ENCODE data around the gene IPO7.

Gene IPO7

DNA sequence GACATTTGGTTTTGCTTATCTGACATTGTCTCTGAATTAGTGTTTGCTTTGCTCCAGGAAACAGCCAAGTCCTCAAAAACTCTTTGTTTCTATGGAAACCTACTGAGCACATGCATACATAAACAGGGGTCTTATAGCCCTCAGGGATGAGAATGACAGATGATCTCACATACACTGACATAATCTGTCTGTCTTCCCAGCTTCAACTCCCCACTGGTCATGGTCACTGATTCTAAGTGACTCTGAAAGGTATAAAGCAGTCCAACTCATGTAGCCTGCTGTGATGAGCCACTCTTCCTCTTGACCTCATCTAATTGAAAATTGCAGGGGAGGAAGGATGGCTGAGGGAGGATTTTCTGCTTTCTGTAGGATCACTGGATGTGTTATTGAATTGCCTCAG, 89.0 kb downstream of the IPO7 start:
- no peak for DNase-seq (ENCODE audit: low read depth)
- no peak overlapping the region for H3K4me3 ChIP-seq (ENCODE audit: low read length)
- TF ChIP-seq, protein P1, sequence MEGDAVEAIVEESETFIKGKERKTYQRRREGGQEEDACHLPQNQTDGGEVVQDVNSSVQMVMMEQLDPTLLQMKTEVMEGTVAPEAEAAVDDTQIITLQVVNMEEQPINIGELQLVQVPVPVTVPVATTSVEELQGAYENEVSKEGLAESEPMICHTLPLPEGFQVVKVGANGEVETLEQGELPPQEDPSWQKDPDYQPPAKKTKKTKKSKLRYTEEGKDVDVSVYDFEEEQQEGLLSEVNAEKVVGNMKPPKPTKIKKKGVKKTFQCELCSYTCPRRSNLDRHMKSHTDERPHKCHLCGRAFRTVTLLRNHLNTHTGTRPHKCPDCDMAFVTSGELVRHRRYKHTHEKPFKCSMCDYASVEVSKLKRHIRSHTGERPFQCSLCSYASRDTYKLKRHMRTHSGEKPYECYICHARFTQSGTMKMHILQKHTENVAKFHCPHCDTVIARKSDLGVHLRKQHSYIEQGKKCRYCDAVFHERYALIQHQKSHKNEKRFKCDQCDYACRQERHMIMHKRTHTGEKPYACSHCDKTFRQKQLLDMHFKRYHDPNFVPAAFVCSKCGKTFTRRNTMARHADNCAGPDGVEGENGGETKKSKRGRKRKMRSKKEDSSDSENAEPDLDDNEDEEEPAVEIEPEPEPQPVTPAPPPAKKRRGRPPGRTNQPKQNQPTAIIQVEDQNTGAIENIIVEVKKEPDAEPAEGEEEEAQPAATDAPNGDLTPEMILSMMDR (conservative IDR thresholded peaks at IDR 0.05; ENCODE audit: low read depth, low read length): no peak

GRCh38 chr11:9479899-9480298, 95.4 kb downstream of the IPO7 start:
- no peak overlapping the region for H3K4me3 ChIP-seq (ENCODE audit: low read length)
- TF ChIP-seq, protein P1 (conservative IDR thresholded peaks at IDR 0.05; ENCODE audit: low read depth, low read length): no peak
- DNase-seq (ENCODE audit: low read depth): no peak

GRCh38 chr11:9489080-9489765, 104.8 kb downstream of the IPO7 start:
- DNase-seq (ENCODE audit: low read depth): peak; percentile 9
- TF ChIP-seq, protein P1 (conservative IDR thresholded peaks at IDR 0.05; ENCODE audit: low read depth, low read length): no peak
- H3K4me3 ChIP-seq (ENCODE audit: low read length): no peak overlapping the region

DNA sequence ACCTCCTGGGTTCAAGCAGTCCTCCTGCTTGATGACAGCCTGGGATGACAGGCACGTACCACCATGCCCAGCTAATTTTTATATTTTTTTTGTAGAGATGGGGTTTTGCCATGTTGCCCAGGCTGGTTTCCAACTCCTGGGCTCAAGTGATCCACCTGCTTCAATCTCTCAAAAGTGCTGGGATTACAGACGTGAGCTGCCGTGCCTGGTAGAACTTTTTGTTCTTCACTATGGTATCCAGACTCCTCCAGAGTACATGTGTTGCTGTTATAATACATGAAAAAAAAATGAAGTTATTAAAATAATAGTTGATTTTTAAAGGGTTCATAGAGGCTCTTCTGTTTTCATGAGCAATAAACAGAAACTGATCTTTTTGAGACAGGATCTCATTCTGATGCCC, 105.9 kb downstream of the IPO7 start:
- DNase-seq (ENCODE audit: low read depth): no peak
- TF ChIP-seq, protein P1 (conservative IDR thresholded peaks at IDR 0.05; ENCODE audit: low read depth, low read length): no peak
- no peak overlapping the region for H3K4me3 ChIP-seq (ENCODE audit: low read length)

- DNase-seq (ENCODE audit: low read depth): no peak
- H3K4me3 ChIP-seq (ENCODE audit: low read length): no peak overlapping the region
- TF ChIP-seq, protein P1 (conservative IDR thresholded peaks at IDR 0.05; ENCODE audit: low read depth, low read length): no peak
Observed at GRCh38 chr11:9493492-9493891, 109.0 kb downstream of the IPO7 start.

DNA sequence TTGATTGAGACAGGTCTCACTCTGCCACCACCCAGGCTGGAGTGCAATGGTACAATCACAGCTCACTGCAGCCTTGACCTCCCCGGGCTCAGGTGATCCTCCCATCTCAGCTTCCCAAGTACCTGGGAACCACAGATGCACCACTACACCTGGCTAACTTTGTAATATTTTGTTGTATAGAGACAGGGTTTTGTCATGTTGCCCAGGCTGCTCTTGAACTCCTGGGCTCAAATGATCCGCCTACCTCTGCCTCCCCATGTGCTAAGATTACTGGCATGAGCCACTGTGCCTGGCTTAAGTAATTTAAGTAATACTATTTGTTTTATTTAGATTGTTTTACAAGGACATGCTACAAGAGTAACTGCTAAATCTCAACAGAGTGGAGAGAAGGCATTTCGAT, 109.9 kb downstream of the IPO7 start:
- TF ChIP-seq, protein P1 (conservative IDR thresholded peaks at IDR 0.05; ENCODE audit: low read depth, low read length): no peak
- no peak for DNase-seq (ENCODE audit: low read depth)
- no peak overlapping the region for H3K4me3 ChIP-seq (ENCODE audit: low read length)

DNA sequence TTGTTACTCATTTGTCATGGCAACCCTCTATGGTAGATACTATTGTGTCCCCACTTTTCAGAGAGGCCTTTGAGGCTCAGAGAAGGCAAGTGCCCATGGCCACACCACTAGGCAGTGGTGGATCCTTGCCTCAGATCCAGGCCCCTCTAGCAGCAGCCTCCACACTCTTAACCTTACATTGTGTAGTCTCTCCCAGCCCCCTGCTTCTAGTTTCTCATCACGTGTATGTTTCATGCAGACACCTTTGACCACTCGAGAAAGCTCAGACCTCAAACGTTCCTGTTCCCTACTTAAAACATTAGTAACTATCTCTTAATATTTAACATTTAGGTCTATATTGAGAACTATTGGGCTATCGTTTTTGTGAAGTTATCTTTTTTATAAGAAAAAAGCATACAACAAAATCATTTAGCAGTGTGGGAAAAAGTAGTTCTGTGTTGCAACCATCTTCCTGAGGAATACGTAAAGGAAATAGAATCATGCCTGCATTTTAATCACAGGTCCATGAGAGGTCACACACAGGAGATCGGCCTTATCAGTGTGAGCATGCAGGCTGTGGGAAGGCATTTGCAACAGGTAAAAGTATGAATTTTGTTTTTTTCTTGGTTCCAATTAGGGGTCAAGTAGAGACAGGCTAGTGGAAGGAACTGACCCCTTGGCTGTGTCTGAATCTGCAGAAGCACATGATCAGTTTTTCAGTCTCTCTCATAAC, 111.5 kb downstream of the IPO7 start:
- H3K4me3 ChIP-seq (ENCODE audit: low read length): no peak overlapping the region
- no peak for DNase-seq (ENCODE audit: low read depth)
- TF ChIP-seq, protein P1 (conservative IDR thresholded peaks at IDR 0.05; ENCODE audit: low read depth, low read length): no peak
